Stimulated activated CD8-positive, alpha-beta memory T cell treated with anti-CD3 and anti-CD28 coated beads, Interleukin-15, amount 100 ng/mL, for 48 hours (primary cell): ENCODE measurements around the gene TMEM87B.
"Not testable (repeated sequence)": the region's sequence is repeated elsewhere in the genome, so short reads cannot be mapped to it uniquely, and the experiment has no call there.

Source experiments
- DNase-seq, 2 donors: peaks; one replicate each; pipeline ENCODE4 v3.0.0-alpha.2; 2020; ENCODE audit warnings: low read depth in 2 of 2

TMEM87B gene

GRCh38 chr2:112065966-112066365, 10.9 kb downstream of the TMEM87B start:
- no peak for DNase-seq

- not testable (repeated sequence) for DNase-seq
Observed at GRCh38 chr2:112069794-112070193, 14.7 kb downstream of the TMEM87B start.

GRCh38 chr2:112073875-112074274, 18.8 kb downstream of the TMEM87B start:
- DNase-seq, result no peak

GRCh38 chr2:112074506-112074905, 19.4 kb downstream of the TMEM87B start:
- no peak for DNase-seq

- DNase-seq, result no peak
Observed at GRCh38 chr2:112075490-112076260, 20.6 kb downstream of the TMEM87B start.

- DNase-seq, result no peak
Observed at GRCh38 chr2:112077814-112078213, 22.7 kb downstream of the TMEM87B start.

GRCh38 chr2:112081262-112081661, 26.2 kb downstream of the TMEM87B start:
- DNase-seq, result no peak

- no peak for DNase-seq
Observed at GRCh38 chr2:112084689-112085374, 29.8 kb downstream of the TMEM87B start.

GRCh38 chr2:112085375-112085730, 30.3 kb downstream of the TMEM87B start:
- no peak for DNase-seq

GRCh38 chr2:112085916-112086669, 31.0 kb downstream of the TMEM87B start:
- no peak for DNase-seq

GRCh38 chr2:112087346-112088020, 32.4 kb downstream of the TMEM87B start:
- no peak for DNase-seq

- DNase-seq, result no peak
Observed at GRCh38 chr2:112089375-112089774, 34.3 kb downstream of the TMEM87B start.

GRCh38 chr2:112092286-112093041, 37.4 kb downstream of the TMEM87B start:
- DNase-seq, result no peak

- DNase-seq, result no peak
Observed at GRCh38 chr2:112093216-112093615, 38.1 kb downstream of the TMEM87B start.

- DNase-seq, result no peak
Observed at GRCh38 chr2:112095681-112096080, 40.6 kb downstream of the TMEM87B start.

- DNase-seq, result no peak
Observed at GRCh38 chr2:112096098-112096497, 41.0 kb downstream of the TMEM87B start.

- DNase-seq, result no peak
Observed at GRCh38 chr2:112108178-112108832, 53.2 kb downstream of the TMEM87B start.

- no peak for DNase-seq
Observed at GRCh38 chr2:112109278-112109677, 54.2 kb downstream of the TMEM87B start.

GRCh38 chr2:112110966-112111365, 55.9 kb downstream of the TMEM87B start:
- no peak for DNase-seq

- DNase-seq, result not testable (repeated sequence)
Observed at GRCh38 chr2:112113354-112113753, 58.3 kb downstream of the TMEM87B start.

- DNase-seq, result no peak
Observed at GRCh38 chr2:112118148-112118547, 63.1 kb downstream of the TMEM87B start.
